Measurements from ENCODE around the gene NFIB. TPM values are rescaled to one million over a fixed set of nuclear protein-coding genes. Genes with fewer than 3 reads are reported as not detected.
A peak's percentile ranks its signal among the peaks of the same experiment; 100 is the strongest.

NFIB gene
- total RNA-seq, 1 donor from 2014 or later: 66.3 TPM

DNA sequence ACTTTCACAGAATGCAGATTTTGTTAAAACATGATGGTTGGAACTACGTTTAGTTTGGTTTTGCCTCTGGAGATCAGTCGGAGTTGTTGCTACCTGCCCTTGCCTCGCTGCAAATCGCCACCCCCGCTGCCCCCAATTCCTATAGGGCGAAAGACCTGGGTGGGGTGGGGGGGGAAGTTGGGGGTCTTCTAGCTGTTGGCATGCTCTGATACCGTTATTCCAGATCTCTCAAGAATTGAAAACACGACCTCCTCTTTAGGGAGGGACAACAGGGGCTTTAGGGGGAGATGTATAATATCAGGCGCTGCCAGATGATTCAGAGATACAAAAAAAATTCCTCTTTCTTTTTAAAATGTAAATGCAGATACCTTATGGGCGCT, 36.4 kb upstream of the NFIB start:
- peaks cover 49% of the 10 kb centered on the region for H3K27me3 Mint-ChIP-seq (ENCODE audit: low read depth)
- no peaks in the 10 kb centered on the region for H3K9me3 Mint-ChIP-seq (ENCODE audit: low read depth)
- H3K27ac Mint-ChIP-seq (ENCODE audit: unreplicated experiment): no peak overlapping the region
- TF ChIP-seq, protein P1, sequence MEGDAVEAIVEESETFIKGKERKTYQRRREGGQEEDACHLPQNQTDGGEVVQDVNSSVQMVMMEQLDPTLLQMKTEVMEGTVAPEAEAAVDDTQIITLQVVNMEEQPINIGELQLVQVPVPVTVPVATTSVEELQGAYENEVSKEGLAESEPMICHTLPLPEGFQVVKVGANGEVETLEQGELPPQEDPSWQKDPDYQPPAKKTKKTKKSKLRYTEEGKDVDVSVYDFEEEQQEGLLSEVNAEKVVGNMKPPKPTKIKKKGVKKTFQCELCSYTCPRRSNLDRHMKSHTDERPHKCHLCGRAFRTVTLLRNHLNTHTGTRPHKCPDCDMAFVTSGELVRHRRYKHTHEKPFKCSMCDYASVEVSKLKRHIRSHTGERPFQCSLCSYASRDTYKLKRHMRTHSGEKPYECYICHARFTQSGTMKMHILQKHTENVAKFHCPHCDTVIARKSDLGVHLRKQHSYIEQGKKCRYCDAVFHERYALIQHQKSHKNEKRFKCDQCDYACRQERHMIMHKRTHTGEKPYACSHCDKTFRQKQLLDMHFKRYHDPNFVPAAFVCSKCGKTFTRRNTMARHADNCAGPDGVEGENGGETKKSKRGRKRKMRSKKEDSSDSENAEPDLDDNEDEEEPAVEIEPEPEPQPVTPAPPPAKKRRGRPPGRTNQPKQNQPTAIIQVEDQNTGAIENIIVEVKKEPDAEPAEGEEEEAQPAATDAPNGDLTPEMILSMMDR (IDR thresholded peaks at IDR 0.05): no peak
- H3K4me3 Mint-ChIP-seq (ENCODE audit: unreplicated experiment): no peak overlapping the region
- peaks cover 58% of the 10 kb centered on the region for H3K4me1 Mint-ChIP-seq (ENCODE audit: low read depth)
- no peak for DNase-seq (ENCODE audit: low spot score)
- no peaks in the 10 kb centered on the region for H3K36me3 Mint-ChIP-seq (ENCODE audit: low read depth)

- Mint-ChIP-seq H3K4me3 (ENCODE audit: unreplicated experiment) (peak overlapping the region; percentile 78), H3K36me3 (ENCODE audit: low read depth) (peaks cover under 1% of the 10 kb centered on the region), H3K27me3 (ENCODE audit: low read depth) (peaks cover 48% of the 10 kb centered on the region), H3K9me3 (ENCODE audit: low read depth) (no peaks in the 10 kb centered on the region), H3K27ac (ENCODE audit: unreplicated experiment) (no peak overlapping the region), H3K4me1 (ENCODE audit: low read depth) (peaks cover 60% of the 10 kb centered on the region)
- TF ChIP-seq, protein P1 (IDR thresholded peaks at IDR 0.05): no peak
- no peak for DNase-seq (ENCODE audit: low spot score)
Observed at GRCh38 chr9:14349447-14350348, 35.8 kb upstream of the NFIB start.

- TF ChIP-seq, protein P1 (IDR thresholded peaks at IDR 0.05): no peak
- Mint-ChIP-seq H3K36me3 (ENCODE audit: low read depth) (peaks cover 1% of the 10 kb centered on the region), H3K9me3 (ENCODE audit: low read depth) (no peaks in the 10 kb centered on the region), H3K4me3 (ENCODE audit: unreplicated experiment) (peak overlapping the region; percentile 78), H3K27me3 (ENCODE audit: low read depth) (peaks cover 47% of the 10 kb centered on the region), H3K27ac (ENCODE audit: unreplicated experiment) (peak overlapping the region; percentile 29), H3K4me1 (ENCODE audit: low read depth) (peaks cover 60% of the 10 kb centered on the region)
- DNase-seq (ENCODE audit: low spot score): no peak
Observed at GRCh38 chr9:14349146-14349446, 35.2 kb upstream of the NFIB start.

DNA sequence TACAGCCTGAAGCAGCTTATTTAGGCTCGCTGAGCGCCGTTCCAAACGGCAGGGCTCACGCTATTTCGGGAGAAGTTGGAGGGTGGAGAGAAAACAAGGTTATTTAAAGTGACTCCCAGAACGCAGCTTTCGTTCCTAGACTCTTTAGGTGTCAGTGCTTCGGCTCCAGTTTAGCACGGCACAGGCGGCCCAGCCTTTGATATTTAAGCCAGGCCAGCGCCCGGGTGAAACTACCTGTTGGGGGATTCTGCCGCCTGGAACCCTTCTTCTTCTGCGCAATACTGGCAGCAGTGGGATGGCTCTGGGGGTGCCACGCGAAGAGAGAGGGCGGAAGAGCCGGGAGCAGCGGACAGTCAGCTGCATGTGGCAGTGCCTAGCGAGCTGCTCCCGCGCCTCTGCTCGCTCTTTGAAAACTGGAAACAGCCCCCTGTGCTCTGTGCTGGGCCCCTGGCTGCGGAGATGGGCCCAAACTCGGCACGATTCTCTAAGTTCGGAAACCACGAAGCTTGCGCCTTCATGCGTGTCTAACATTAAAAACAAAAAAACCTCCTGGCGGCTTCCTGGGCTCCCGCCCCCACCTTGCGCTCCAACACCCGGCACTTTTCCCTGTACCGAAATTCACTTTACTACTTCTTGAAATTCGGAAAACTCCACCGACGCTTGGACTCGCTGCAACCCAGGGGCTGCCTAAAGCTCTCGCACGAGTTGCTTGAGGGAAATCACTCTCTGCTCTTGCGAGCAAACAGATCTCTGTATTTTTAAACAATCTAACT, 34.6 kb upstream of the NFIB start:
- peak overlapping the region; percentile 78 for H3K4me3 Mint-ChIP-seq (ENCODE audit: unreplicated experiment)
- H3K27ac Mint-ChIP-seq (ENCODE audit: unreplicated experiment): peak overlapping the region; percentile 29
- H3K4me1 Mint-ChIP-seq (ENCODE audit: low read depth): peaks cover 56% of the 10 kb centered on the region
- TF ChIP-seq, protein P1 (IDR thresholded peaks at IDR 0.05): no peak
- DNase-seq (ENCODE audit: low spot score): no peak
- H3K36me3 Mint-ChIP-seq (ENCODE audit: low read depth): peaks cover 1% of the 10 kb centered on the region
- H3K9me3 Mint-ChIP-seq (ENCODE audit: low read depth): no peaks in the 10 kb centered on the region
- peaks cover 47% of the 10 kb centered on the region for H3K27me3 Mint-ChIP-seq (ENCODE audit: low read depth)

- H3K4me3 Mint-ChIP-seq (ENCODE audit: unreplicated experiment): peak overlapping the region; percentile 78
- no peak overlapping the region for H3K27ac Mint-ChIP-seq (ENCODE audit: unreplicated experiment)
- DNase-seq (ENCODE audit: low spot score): no peak
- peaks cover 47% of the 10 kb centered on the region for H3K27me3 Mint-ChIP-seq (ENCODE audit: low read depth)
- TF ChIP-seq, protein P1 (IDR thresholded peaks at IDR 0.05): peak; percentile 33
- peaks cover 51% of the 10 kb centered on the region for H3K4me1 Mint-ChIP-seq (ENCODE audit: low read depth)
- peaks cover 1% of the 10 kb centered on the region for H3K36me3 Mint-ChIP-seq (ENCODE audit: low read depth)
- H3K9me3 Mint-ChIP-seq (ENCODE audit: low read depth): no peaks in the 10 kb centered on the region
Observed at GRCh38 chr9:14348123-14348372, 34.1 kb upstream of the NFIB start.
